CD4-positive, alpha-beta T cell (primary cell): ENCODE measurements around the gene PSME3IP1. TPM values are rescaled to one million over a fixed set of nuclear protein-coding genes. Genes with fewer than 3 reads are reported as not detected.

ENCODE experiments used
- ATAC-seq: fragments of 200-7000 bp; cut with Tn5 transposase; one replicate; pipeline ENCODE4 v1.10.0; 2022; ENCODE audit warnings: mild to moderate bottlenecking; ENCODE audit not compliant: poor library complexity
- CTCF ChIA-PET: fragments of 350-600 bp; sonication (Branson Sonifier 250); formaldehyde crosslinking; loops from one replicate; lab custom pipeline; 2021; ENCODE audit warnings: antibody characterized with exemption, inconsistent platforms; lab: Charles Lee
- POLR2A ChIA-PET: fragments of 350-600 bp; sonication (Branson Sonifier 250); formaldehyde crosslinking; loops from one replicate; lab custom pipeline; 2021; ENCODE audit warnings: antibody characterized with exemption, inconsistent platforms; lab: Charles Lee
- DNase-seq, 14 experiments: peaks; one replicate each; pipeline ENCODE4 v3.0.0-alpha.2; 2013 to 2020; ENCODE audit warnings: mixed read lengths in 2 of 14
- H3K27ac ChIP-seq, 2 donors: one replicate each; pipeline versions ENCODE4 v1.5.1 to v1.7.0; 2013; ENCODE audit warnings: low read length in 2 of 2, low read depth in 1 of 2, mild to moderate bottlenecking in 1 of 2
- H3K27me3 ChIP-seq, 2 experiments: 1 replicate in 1 of 2; 2 replicates in 1 of 2; pipeline versions ENCODE4 v1.6.1 to v1.7.0; 2013; ENCODE audit warnings: low read length in 2 of 2, control low read depth in 1 of 2, mild to moderate bottlenecking in 1 of 2, moderate library complexity in 1 of 2; ENCODE audit not compliant: insufficient read depth in 2 of 2, control insufficient read depth in 1 of 2
- H3K36me3 ChIP-seq: one replicate; pipeline ENCODE4 v1.6.1; 2013; ENCODE audit warnings: low read length, control low read depth; ENCODE audit not compliant: insufficient read depth
- H3K4me1 ChIP-seq: one replicate; pipeline ENCODE4 v1.6.1; 2013; ENCODE audit warnings: low read length, control low read depth; ENCODE audit not compliant: insufficient read depth
- H3K4me3 ChIP-seq: one replicate; pipeline ENCODE4 v1.5.1; 2013; ENCODE audit warnings: mild to moderate bottlenecking, low read length, moderate library complexity
- H3K9me3 ChIP-seq, 2 experiments: 1 replicate in 1 of 2; 2 replicates in 1 of 2; pipeline versions ENCODE4 v1.6.1 to v1.7.0; 2013; ENCODE audit warnings: low read length in 2 of 2, mild to moderate bottlenecking in 2 of 2, control low read depth in 1 of 2, moderate library complexity in 1 of 2; ENCODE audit not compliant: control insufficient read depth in 1 of 2, insufficient read depth in 1 of 2
- H3K27ac Mint-ChIP-seq: one replicate; pipeline ENCODE4 v1.8.0; 2020; ENCODE audit warnings: mixed read lengths
- H3K27me3 Mint-ChIP-seq: one replicate; pipeline ENCODE4 v1.8.0; 2021; ENCODE audit warnings: mixed read lengths
- H3K36me3 Mint-ChIP-seq: one replicate; pipeline ENCODE4 v1.8.0; 2021; ENCODE audit warnings: low read depth, mixed read lengths
- H3K4me1 Mint-ChIP-seq: one replicate; pipeline ENCODE4 v1.8.0; 2021; ENCODE audit warnings: low read depth, mixed read lengths
- H3K4me3 Mint-ChIP-seq: one replicate; pipeline ENCODE4 v1.8.0; 2020; ENCODE audit warnings: mild to moderate bottlenecking, mixed read lengths
- H3K9me3 Mint-ChIP-seq: one replicate; pipeline ENCODE4 v1.8.0; 2020; ENCODE audit warnings: mixed read lengths
- intact Hi-C, 2 experiments: fragments of 100-400 bp; cut with DNase I in 1 of 2; cut with micrococcal nuclease in 1 of 2; formaldehyde crosslinking; loops; one replicate each; pipeline versions ENCODE4 v1.15.1 to v1.9.0; 2023 to 2025; cut with DNase I, micrococcal nuclease
- total RNA-seq, 174 experiments: library from RNA in 2 of 174; stranded (reverse) in 2 of 174; gene quantifications; one replicate each; pipeline ENCODE4 v1.2.3 and lab custom pipeline; 2021 to 2026
- TF ChIP-seq, protein P1 (sequence below): fragments of 200-600 bp; IDR thresholded peaks from one replicate; pipeline ENCODE4 v1.8.0; 2022; ENCODE audit warnings: antibody characterized with exemption, mild to moderate bottlenecking

The PSME3IP1 gene
- total RNA-seq, 2 experiments from 2014 or later: 77.1 to 77.9 TPM

DNA sequence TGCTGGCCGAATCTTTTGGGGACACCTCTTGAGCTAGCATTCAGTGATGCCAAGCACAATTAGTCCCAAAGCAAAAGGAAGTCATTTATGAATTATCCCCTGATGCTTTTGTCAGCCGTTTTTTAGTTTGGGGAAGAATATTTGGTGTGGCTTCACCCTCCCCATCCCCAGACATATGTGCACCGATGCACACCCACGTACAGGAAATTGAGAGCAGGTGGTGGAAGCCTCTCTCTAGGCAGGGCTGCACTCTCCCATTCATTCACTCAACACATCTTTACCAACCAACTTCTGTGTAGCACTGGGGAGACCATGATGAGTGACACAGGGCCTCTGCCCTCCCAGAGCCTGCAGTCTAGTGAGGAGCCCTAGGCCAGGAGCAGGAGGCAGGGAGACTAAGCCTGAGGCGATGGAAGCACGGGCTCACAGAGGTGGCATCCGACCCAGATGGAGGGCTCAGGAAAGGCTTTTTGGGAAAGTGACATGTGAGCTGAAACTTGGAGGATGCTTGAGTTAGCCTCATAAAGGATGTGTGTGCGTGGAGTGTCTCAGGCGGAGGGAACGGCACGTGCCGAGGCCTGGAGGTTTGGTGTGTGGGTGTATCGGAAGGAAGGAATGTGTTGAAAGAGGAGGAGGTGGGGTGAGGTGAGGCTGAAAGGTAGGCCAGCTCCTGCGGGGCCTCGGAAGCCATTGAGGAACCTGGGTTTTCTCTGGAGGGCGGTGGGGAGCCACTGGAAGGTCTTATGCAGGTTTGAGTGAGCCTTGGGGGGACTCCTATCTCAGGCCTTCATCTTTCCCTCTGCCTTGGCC lies 43.8 kb downstream of the PSME3IP1 start:
- ATAC-seq (peak; percentile 92), DNase-seq (peak in 7 of 14 experiments; percentile 21 to 54 (median 29))
- Histone ChIP-seq H3K36me3 (no peaks in the 10 kb centered on the region), H3K27me3 (no peaks in the 10 kb centered on the region), H3K9me3 (no peaks in the 10 kb centered on the region), H3K4me3 (no peak overlapping the region), H3K27ac (peak overlapping the region; percentile 51 to 68), H3K4me1 (peaks cover 60% of the 10 kb centered on the region)
- CTCF ChIA-PET: interaction anchor here (1.0 to 1.4 kb wide), 2 partner anchors 14 to 22 kb away, joined by 3 to 4 read pairs; no protein-coding TSS in a partner anchor
- H3K36me3 Mint-ChIP-seq: no peaks in the 10 kb centered on the region
- TF ChIP-seq, protein P1, sequence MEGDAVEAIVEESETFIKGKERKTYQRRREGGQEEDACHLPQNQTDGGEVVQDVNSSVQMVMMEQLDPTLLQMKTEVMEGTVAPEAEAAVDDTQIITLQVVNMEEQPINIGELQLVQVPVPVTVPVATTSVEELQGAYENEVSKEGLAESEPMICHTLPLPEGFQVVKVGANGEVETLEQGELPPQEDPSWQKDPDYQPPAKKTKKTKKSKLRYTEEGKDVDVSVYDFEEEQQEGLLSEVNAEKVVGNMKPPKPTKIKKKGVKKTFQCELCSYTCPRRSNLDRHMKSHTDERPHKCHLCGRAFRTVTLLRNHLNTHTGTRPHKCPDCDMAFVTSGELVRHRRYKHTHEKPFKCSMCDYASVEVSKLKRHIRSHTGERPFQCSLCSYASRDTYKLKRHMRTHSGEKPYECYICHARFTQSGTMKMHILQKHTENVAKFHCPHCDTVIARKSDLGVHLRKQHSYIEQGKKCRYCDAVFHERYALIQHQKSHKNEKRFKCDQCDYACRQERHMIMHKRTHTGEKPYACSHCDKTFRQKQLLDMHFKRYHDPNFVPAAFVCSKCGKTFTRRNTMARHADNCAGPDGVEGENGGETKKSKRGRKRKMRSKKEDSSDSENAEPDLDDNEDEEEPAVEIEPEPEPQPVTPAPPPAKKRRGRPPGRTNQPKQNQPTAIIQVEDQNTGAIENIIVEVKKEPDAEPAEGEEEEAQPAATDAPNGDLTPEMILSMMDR: no peak
- H3K4me3 Mint-ChIP-seq: peak overlapping the region; percentile 54
- peaks cover 63% of the 10 kb centered on the region for H3K4me1 Mint-ChIP-seq
- H3K9me3 Mint-ChIP-seq: no peaks in the 10 kb centered on the region
- POLR2A ChIA-PET: interaction anchor here (0.7 to 2.3 kb wide), 6 partner anchors 10 to 49 kb away, joined by 3 to 9 read pairs (median 4); no protein-coding TSS in a partner anchor
- intact Hi-C loops: loop anchor here in 1 of 2 experiments (5.0 kb wide), 1 partner anchor 105 kb away; no protein-coding TSS in a partner anchor
- no peaks in the 10 kb centered on the region for H3K27me3 Mint-ChIP-seq
- H3K27ac Mint-ChIP-seq: peak overlapping the region; percentile 90

- peaks cover 65% of the 10 kb centered on the region for H3K4me1 Mint-ChIP-seq
- H3K9me3 Mint-ChIP-seq: no peaks in the 10 kb centered on the region
- no peaks in the 10 kb centered on the region for H3K27me3 Mint-ChIP-seq
- intact Hi-C loops: loop anchor here in 1 of 2 experiments (5.0 kb wide), 1 partner anchor 104 kb away; no protein-coding TSS in a partner anchor
- H3K4me3 ChIP-seq: no peak overlapping the region
- H3K4me1 ChIP-seq: peaks cover 63% of the 10 kb centered on the region
- no peaks in the 10 kb centered on the region for H3K9me3 ChIP-seq
- H3K36me3 Mint-ChIP-seq: no peaks in the 10 kb centered on the region
- ChIA-PET CTCF (interaction anchor here (1.0 kb wide), 1 partner anchor 21 kb away, joined by 3 read pairs; no protein-coding TSS in a partner anchor), POLR2A (interaction anchor here (1.6 to 2.3 kb wide), 3 partner anchors 11 to 18 kb away, joined by 5 to 9 read pairs (median 7); no protein-coding TSS in a partner anchor)
- ATAC-seq (no peak), DNase-seq (peak in 1 of 14 experiments; percentile 1)
- peak overlapping the region; percentile 54 for H3K4me3 Mint-ChIP-seq
- H3K36me3 ChIP-seq: no peaks in the 10 kb centered on the region
- TF ChIP-seq, protein P1: no peak
- H3K27ac ChIP-seq: no peak overlapping the region
- peak overlapping the region; percentile 90 for H3K27ac Mint-ChIP-seq
- no peaks in the 10 kb centered on the region for H3K27me3 ChIP-seq
These were observed 44.7 kb downstream of the PSME3IP1 start for GRCh38 chr16:57140931-57141668.

- Mint-ChIP-seq H3K4me3 (no peak overlapping the region), H3K36me3 (no peaks in the 10 kb centered on the region), H3K27me3 (no peaks in the 10 kb centered on the region), H3K4me1 (peaks cover 76% of the 10 kb centered on the region), H3K9me3 (no peaks in the 10 kb centered on the region), H3K27ac (peak overlapping the region; percentile 88)
- ChIA-PET POLR2A (no interaction called here), CTCF (no interaction called here)
- no peaks in the 10 kb centered on the region for H3K27me3 ChIP-seq
- intact Hi-C loops: no loop called here
- TF ChIP-seq, protein P1: no peak
- peaks cover 75% of the 10 kb centered on the region for H3K4me1 ChIP-seq
- H3K27ac ChIP-seq: no peak overlapping the region
- H3K4me3 ChIP-seq: no peak overlapping the region
- H3K9me3 ChIP-seq: no peaks in the 10 kb centered on the region
- ATAC-seq (no peak), DNase-seq (no peak)
- H3K36me3 ChIP-seq: no peaks in the 10 kb centered on the region
These were observed 47.4 kb downstream of the PSME3IP1 start for GRCh38 chr16:57138281-57138935.
